Stimulated activated CD4-positive, alpha-beta T cell treated with anti-CD3 and anti-CD28 coated beads, TNF-alpha, amount 100 ng/mL, for 24 hours (primary cell): ENCODE data around the gene CSNK1G2.

ENCODE experiments used
- DNase-seq, 3 experiments: peaks; one replicate each; pipeline ENCODE4 v3.0.0-alpha.2; 2020; ENCODE audit warnings: low read depth in 3 of 3

The CSNK1G2 gene

DNA sequence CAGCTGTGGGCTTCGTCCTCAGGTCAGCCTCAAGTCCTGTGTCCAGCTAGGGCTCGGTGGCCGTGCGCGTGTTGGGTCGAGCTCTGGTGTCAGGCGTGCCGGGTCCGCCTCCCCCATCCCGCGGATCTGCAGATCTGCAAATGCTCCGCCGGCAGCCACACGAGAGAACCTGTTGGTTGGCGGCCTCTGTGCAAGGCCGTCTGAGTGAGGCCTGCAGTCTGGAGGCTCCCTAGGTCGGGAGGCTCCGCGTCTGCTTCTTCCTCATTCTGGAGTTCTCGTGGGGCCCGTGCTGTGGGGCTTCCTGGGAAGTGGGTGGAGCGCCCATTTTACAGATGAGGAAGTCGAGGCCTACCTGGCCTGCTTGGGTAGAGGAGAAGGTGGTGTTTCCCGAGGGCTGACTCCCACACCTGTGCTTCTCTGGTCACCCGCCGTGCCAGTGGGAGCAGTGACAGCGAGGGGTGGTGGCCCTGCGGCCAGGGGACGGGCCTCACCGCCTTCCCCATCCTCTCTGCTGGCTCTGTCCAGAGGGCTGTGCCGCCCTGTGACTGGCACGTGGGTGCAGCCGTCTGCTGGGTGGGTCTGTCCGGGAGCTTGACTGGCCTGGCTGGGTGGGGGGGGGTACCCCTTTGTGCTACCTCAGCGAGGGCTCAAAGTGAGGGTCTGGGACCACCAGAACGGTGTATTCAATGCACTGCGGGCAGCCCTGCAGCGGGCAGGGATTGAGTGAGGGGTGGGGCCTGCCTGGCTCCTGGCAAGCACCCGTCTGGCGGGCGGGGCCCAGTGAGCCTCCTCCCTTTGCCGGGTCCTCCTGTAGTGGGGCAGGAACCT lies 3.3 kb downstream of the CSNK1G2 start:
- DNase-seq, result no peak

DNA sequence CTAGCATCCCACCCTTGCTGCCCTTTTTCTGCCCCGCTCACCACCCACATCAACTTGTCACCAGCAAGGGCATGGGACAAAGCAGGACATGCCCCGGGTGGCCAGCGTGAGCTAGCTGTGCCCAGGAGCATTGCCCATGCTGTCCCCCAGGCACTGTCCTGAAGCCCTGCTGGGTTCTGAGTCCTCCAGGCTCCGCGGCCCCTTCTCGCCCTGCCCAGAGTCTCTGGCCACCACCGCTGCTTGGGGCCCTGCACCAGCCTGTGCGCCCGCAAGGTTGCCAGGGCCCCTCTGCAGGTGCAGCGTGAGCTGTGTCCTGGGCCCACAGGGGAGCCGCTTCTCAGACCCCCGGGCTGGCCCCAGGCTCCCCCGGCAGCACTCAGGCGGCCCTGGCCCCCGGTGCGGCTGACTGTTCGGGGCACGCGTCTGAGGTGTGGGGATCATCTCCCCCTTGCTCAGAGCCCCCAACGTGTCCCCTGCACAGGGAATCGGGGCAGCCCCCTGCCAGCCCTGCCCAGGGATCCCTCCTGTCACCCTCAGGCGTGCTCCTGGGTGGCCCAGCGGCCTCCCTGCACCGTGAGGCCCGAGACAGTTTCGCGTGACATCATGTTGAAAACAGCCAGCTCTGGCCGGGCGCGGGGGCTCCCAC lies 4.1 kb downstream of the CSNK1G2 start:
- DNase-seq, result no peak

DNA sequence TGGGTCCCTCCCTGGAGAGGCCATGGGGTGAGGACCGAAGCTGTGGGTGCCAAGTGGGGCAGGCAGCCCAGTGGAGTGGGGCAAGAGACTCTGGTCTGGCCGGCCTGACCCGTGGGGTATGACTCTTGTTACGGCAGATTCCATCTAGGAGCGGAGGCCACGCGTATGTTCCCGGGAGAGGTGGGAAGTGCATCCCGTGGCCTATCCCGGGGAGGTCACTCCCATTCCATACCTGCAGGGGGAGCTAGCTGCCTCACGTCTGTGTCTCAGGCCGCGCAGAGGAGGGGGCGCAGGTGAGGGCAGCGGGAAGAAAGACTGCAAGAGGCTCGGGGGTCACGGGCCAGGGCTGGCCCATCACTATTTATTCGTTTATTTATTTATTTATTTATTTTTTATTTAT lies 4.9 kb downstream of the CSNK1G2 start:
- no peak for DNase-seq

DNA sequence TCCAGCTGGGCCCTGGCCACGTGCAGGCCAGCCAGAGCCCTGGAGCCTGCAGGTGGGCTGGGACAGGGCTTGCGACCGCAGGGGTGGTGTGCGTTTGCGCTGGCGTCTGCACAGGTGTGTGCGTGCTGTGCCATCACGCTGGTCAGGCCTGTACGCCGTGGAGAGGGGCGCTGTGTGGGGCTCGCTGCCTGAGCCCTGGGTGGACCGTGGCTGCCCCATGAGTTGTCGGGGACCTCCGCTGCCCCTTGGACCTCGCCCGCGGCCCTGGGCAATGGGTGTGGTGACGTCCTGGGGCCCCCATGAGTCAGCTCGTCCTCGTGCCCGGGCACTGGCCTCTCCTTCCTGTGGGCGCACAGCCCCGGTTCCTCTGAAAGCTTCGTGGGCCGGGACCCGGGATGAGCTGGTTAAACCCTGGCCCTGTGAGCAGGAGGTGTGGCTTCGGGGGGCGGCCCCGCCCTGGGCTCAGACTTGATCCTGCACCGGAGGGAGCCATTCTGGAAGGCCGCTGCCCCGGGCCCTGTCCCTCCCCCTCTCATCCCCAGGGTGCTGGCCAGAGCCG lies 6.8 kb downstream of the CSNK1G2 start:
- DNase-seq, result no peak

DNA sequence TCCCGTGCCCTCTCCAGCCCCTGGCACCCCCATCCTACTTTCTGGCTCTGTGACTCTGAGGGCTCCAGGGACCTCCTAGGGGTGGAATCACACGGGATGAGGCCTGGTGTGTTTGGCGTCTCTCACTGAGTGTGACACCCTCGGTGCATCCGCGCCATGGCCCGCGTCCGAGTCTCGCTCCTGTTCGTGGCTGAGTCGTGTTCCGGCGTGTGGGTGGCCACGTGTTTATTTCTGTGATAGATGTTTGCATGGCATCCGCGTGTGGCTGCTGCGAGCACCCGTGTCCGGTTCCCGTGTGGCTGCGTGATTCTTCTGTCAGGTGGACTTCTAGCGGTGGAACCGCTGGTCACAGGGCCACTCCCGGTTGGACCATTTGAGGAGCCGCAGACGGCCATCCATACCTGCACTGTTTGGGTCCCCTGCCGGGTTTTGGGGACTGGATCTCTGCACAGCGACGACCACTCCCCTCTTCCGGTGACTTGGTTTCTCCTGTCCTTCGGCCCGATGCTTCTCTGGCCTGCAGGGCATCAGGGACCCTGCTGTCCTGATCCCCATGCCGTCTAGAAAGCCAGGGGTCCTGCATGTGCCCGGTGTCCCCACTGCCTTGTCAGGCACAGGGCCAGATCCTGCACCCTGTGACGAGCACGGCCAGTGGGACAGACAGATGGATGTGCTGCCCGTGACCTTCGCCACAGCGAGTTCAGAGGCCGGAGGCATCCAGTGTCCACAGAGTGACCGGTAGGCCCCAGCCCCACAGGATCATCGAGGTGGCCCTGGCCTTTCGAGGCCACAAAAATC lies 8.5 kb downstream of the CSNK1G2 start:
- no peak for DNase-seq

DNA sequence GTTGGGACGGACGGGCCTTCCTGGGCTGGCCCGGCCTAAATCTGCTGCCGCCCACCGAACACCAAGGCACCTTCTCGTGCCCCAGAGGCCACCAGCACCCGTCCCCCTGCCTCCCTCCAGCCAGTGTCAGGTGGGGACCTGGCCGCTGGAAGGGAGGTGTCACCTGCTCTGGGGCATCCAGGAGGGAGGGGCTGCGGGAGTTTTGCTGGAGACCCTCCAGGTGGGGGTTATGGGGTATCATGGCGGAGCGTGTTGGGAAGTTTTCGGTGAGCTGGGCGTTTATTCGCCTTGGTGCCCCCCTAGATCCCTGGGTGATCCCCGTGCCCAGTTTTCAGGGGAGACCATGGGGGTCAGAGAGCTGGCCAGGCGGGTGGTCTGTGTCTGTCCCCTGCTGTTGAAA lies 9.7 kb downstream of the CSNK1G2 start:
- no peak for DNase-seq

DNA sequence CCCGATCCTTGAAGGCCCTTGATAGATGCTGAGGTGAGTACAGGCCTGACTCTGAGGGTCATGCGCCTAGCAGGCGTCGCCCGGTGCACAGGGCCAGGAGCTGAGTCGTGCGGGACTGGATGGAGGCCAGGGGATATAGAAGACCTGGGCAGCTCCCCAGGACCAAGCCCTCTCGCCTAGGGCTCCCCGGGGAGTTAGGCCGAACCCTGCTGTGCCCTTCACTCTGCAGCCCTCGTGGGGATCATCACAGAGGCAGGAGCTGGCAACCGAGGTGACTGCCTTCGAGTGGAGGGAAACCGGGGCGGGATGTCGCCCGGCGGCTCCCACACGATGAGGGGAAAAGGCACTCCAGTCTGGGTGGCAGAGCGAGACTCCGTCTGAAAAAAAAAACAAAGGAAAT lies 11.7 kb downstream of the CSNK1G2 start:
- no peak for DNase-seq

DNA sequence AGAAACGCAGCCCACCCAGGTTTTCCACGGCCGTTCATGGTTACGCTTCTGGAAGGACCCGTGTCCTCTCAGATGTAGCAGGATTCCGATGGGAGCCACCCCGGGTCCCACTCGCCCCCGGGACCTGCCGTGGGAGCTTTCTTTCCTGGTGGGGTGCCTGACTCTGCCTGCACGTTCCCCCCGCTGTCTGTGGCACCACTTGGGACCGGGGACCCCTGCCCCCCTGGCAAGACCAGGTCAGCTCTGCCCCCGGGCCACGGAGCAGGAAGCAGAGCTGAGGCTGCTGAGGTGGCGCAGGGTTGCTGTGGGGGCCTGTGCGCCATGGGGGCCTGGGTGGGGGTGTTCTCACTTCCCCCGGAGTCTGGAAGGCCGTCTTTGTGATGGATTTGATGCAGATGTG lies 12.1 kb downstream of the CSNK1G2 start:
- DNase-seq, result no peak

DNA sequence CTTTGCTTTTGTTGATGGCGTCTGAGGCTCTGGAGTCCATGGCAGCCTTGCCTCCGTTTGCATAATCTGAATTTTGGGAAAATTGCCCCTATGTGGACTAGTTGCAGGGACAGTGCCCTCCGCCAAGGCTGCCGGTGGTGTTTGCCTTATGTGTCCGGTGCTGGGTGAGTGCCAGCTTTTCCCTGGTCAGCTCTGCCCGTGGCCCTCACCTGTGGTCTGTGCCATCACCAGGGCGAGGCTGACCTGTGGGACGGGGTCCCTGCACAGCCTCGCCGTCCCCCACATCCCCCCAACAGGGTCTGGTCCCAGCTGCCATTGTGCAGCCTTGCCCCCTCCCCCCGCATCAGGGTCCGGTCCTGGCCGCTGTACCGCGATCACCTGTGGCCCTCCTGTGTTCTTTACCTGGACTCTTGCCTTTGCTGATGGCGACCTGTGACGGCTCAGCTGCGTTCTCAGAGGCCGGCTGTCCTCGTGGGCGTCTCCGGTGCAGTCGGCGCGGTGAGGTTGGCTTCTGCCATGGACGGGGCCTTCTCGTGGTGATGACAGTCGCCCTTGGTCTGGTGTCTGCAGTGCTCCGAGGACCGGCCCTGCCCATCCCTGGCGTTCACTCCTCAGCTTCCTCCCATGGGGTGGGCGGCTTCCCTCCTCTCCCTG lies 12.6 kb downstream of the CSNK1G2 start:
- DNase-seq, result no peak

DNA sequence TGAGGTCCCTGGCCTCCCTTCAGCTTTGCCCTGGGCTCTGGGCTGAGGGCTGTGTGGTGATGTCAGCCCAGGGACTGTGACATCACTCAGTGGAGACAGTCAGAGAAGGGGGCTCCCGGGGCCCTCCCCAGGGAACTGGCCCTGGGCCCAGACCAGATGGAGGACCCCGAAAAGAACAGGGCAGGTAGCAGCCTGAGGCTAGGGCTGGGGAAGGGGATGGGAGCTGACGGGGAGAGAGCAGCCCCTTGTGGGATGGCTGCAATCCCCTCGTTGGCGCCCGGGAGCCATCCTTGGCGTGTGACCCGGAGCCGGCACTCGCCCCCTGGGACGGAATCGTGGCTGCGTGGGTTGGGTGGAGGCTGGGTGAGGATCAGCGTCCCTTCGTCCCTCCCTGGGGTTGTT lies 13.6 kb downstream of the CSNK1G2 start:
- DNase-seq, result no peak

DNA sequence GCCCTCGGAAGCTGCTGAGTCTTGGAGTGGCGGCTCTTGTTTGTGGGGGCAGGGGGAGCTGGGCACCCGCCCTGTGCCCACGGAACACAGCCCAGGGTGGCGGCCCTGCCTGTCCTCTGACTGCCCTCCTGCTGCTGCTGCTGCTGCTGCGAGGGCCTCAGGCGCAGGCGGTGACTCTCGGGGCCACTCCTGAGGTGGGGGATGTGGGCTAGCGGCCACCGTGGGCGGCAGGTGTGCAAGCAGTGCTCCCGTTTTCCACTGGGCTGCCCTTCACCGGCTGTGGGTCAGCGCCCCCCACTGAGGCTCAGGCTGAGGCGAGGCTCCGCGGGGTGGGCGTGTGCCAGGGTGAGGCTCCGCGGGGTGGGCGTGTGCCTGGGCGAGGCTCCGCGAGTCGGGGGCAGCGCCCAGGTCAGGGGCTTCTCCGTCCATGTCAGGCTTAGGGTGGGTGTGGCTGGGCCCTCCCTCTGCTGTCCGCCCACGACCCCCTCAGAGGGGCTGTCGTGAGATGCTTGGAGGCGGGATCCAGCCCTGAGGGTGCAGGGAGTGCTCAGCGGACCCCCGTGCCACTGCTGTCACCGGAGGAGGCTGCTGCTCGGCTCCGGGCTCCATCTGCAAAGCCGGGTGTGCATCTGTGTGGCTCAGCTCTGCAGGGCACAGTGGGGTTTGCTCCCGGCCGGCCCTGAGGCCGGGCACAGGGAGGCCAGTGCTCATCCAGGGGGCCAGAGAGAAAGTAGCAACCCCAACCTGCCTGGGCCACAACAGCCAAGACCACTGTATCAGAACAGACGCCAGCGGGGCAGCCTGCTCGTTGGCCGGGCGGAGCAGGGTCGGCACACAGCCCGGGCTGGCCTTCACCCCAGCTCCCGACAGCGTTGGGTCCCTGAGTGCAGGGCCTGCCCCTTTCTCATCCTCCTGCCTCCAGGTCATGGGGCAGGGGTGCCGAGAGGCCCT lies 14.5 kb downstream of the CSNK1G2 start:
- DNase-seq, result no peak

DNA sequence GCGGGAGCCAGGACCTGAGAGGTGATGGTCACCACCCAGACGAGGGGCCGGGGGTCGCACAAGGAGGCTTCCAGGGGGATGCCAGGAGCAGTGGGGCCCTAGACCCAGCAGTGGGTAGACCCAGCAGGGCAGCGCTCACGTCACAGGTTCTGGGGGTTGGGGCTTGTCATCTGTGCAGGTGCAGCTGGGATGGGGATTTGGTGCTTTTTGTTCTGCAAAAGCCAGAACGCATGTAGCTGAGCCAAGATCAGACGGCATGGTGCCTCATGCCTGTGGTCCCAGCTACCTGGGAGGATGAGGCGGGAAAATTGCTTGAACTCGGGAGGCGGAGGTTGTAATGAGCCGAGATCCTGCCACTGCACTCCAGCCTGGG lies 15.1 kb downstream of the CSNK1G2 start:
- DNase-seq, result no peak

DNA sequence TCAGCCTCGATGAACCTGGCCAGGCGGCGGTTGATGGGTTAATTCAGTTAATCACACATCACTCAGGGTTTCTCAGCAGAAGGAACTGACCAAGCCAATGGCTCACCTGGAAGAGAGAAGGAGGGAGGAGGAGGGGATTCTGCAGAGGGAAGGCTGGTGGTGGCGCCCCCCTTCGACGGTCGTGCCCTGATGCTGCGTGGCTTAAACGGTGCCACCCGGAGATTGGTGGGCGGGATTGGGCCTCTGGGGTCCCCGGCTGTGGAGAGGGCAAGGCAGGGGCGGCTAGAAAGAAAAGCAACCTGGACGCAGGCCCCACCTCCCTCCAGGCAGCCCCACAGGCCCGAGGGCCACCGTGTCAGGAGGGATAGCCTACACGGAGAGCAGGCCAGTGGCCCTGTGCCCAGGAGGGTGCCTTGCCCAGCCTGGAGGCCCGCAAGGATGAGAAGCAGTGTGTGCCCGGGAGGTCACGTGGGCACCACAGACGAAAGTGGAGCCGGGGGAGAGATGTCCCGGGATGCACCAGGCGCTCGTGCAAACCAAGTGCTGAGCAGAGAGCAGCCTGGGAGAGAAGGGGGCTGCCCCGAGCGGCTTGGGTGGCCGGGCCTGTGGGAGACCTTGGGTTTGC lies 16.0 kb downstream of the CSNK1G2 start:
- DNase-seq, result no peak

DNA sequence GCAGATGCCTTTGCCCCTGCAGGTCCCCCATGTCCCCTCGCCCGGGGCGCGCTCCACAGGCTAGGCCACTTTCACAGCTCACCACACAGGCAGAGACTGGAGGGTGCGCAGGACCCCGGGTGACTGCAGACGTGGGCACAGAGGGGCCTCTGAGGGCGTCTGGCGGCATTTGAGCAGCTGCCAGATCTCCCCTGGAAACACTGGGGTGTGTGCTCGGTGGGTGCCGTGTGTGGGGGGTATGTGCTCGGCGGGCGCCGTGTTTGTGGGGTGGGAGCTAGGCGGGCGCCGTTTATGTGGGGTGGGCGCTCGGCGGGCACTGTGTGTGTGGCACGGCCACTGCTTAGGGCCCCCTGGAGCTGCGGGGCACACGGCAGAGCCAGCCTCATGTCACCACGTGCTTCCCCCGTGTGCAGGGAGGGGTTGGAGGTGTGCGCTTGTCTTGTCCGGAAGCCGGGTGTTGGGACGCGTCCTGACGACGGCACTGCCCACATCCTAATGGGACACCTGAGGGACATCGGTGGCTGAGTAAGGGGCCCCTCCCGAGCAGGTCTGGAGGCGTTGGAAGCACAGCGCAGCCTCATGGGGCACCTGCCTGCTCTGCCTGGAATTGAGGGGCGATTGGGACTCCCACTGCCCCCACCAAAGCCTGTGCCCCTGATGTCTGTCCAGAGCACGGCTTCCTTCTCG lies 16.7 kb downstream of the CSNK1G2 start:
- no peak for DNase-seq

DNA sequence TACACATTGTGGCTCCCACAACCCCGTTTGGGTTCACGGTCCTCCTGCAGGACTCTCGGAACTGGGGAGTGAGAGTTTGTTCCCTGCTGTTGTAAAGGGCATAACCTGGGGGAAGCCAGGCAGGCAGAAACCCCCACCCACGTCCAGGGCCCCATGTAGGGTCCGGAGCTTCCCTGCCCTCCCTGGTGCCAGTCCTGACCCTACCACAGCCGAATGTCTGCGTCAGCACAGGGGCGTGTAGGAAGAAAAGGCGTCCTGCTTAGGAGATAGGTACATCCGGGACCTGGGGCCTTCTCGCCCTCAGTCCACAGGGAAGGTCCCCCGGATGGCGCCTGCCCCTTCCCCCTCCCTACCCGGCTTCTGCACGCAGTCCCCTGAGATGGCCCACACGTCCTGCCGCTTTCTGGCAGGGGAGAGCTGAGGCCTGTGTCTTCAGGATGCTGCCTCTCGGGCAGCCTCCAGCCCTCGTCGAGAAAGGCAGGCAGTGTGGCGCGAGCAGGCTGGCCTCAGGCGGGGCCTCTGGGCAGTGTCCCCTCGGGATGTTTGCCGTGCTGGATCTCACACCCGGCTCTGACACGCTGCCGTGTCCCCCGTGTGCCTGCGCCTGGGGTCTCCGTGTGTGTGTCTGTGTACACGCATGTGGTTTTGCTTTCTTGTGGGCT lies 19.1 kb downstream of the CSNK1G2 start:
- DNase-seq, result no peak

DNA sequence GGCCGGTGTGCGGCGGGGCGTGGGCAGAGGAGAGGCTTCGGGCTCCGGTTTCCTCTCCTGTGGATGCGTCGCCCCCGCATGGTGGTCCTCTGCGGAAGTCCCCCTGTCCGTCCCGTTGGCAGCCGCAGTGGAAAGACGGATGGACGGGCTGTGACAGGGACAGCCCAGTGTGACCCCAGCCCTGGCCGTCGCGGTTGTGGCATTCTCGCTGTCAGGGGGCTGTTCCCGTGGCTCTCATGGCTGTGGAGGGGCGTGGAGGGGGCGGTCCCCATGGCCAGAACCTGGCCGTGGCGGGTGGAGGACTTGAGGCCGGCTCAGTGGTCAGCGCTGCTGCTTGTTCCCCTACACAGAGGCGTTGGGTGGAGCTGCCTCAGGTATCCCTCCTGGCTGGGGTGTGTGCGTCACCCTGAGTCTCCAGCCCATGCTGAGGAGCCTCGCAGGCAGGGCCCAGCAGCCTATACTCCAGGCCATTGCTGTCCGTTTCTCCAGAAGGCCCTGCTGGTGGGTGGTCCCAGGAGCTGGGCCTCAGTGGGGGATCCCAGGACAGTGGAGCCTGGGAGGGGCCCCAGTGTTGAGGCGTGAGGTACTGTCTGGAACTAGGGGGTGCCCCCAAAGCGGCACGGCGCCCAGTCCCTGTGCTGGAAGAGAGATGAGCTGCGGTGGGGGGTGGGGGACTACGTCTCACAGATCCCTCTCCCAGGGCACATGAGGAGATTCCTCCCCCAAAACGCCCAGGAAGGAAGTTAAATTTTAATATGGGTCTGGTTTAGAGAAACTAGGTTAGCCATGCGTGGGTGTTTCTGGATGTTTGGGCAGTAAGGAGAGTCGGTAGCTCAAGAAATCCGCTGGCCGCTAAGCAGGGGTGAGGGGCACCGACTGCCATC lies 20.3 kb downstream of the CSNK1G2 start:
- DNase-seq, result no peak

DNA sequence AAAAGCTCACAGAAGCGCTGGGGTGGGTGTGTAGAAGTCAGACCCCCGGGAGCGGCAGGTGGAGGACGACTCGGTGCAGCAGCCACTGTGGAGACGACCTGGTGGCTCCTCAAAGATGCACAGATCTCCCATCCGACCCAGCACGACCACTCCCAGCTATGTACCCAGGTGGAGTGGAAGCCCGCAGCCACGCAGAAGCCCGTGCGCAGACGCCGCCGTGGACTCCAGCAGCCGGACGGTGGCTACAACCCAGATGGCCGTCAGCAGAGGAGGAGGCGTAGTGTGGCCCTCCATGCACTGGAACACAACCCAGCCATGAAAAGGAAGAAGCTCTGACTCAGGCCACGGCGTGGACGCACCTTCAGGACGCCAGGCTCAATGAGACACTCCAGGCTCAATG lies 21.7 kb downstream of the CSNK1G2 start:
- DNase-seq, result no peak

DNA sequence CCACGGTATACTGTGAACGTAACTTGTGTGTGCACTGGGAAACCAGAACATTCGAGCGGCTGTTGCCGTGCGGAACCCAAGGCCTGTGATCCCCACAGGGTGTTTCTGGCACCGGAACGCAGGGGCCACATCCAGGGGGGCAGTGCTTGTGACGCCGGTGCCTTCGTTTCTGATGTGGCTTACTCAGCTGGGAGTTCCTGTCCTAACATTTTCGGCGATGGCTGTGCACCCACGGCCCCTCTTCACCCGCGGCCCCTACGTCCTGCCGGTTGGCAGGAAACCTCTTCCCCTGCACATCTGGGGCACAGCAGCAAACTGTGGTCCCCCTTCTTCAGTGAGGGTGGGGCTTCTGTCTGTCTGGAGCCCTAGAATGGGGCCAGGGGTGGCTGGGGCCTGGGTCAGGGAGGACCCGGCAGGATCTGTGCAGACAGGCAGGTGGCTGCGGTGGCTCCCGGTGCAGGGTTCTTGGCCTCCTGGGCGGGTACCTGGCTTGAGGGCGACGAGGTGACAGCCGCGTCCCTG lies 26.2 kb downstream of the CSNK1G2 start:
- DNase-seq, result no peak
